Uterus (tissue), 2 donors: Measurements from ENCODE around the gene ARL9.

Experiments used
- CTCF ChIP-seq, 4 experiments: fragments of 200-600 bp in 2 of 4; fragments of 450-650 bp in 2 of 4; sonication (generic) in 2 of 4; IDR thresholded peaks; one replicate each; pipeline ENCODE4 v1.5.1; 2016 to 2019; ENCODE audit warnings: antibody characterized with exemption in 4 of 4, mild to moderate bottlenecking in 2 of 4, moderate library complexity in 1 of 4
- POLR2A ChIP-seq, 2 donors: fragments of 450-650 bp; IDR thresholded peaks; one replicate each; pipeline ENCODE4 v1.6.1; 2016; ENCODE audit warnings: antibody characterized with exemption in 2 of 2, mild to moderate bottlenecking in 1 of 2, moderate library complexity in 1 of 2

- no peak for TF ChIP-seq CTCF (IDR thresholded peaks at IDR 0.05)
- TF ChIP-seq POLR2A (IDR thresholded peaks at IDR 0.05): no peak
Measured at GRCh38 chr4:56551516-56551915, 45.9 kb downstream of the ARL9 start.
